GM18951 (cell line): ENCODE measurements around the gene TSPYL6.

ENCODE experiments used
- POLR2A ChIP-seq: IDR thresholded peaks from 4 replicates; pipeline ENCODE4 v1.6.1; 2011; ENCODE audit warnings: mild to moderate bottlenecking; ENCODE audit not compliant: insufficient read length, insufficient read depth; ENCODE audit errors: extremely low read depth
- in situ Hi-C: fragments of 300-500 bp; cut with MboI; formaldehyde crosslinking; loops from one replicate; pipeline ENCODE4 v1.12.0; 2022; ENCODE audit warnings: low sequenced_read_pairs, mixed read lengths, inconsistent platforms; ENCODE audit not compliant: unreplicated experiment

Gene TSPYL6

GRCh38 chr2:54207666-54208195 is 48.3 kb downstream of the TSPYL6 start:
- in situ Hi-C loops: no loop called here
- TF ChIP-seq POLR2A: no peak

GRCh38 chr2:54206596-54206995 is 49.4 kb downstream of the TSPYL6 start:
- in situ Hi-C loops: no loop called here
- TF ChIP-seq POLR2A: no peak

- TF ChIP-seq POLR2A: no peak
- in situ Hi-C loops: no loop called here
Measured at GRCh38 chr2:54204476-54204875, 51.6 kb downstream of the TSPYL6 start.
